GM19239 (cell line): ENCODE results near the gene SFMBT2.

Experiments
- DNase-seq: peaks from one replicate; pipeline ENCODE4 v3.0.0; 2011; ENCODE audit warnings: low spot score; ENCODE audit not compliant: insufficient read length
- FAIRE-seq: peaks from 2 replicates; lab custom pipeline; 2011; peaks lifted over from hg19 to GRCh38; lab: Jason Lieb, UNC

SFMBT2 gene

GRCh38 chr10:7279303-7279702 is 131.5 kb downstream of the SFMBT2 start:
- FAIRE-seq: no peak
- DNase-seq: no peak

- DNase-seq (no peak), FAIRE-seq (no peak)
Measured at GRCh38 chr10:7277867-7278266, 133.0 kb downstream of the SFMBT2 start.

GRCh38 chr10:7277432-7277831 is 133.4 kb downstream of the SFMBT2 start:
- no peak for DNase-seq
- FAIRE-seq: no peak

GRCh38 chr10:7275761-7276440 is 134.9 kb downstream of the SFMBT2 start:
- peak; percentile 40 for FAIRE-seq
- no peak for DNase-seq

GRCh38 chr10:7274293-7274692 is 136.5 kb downstream of the SFMBT2 start:
- no peak for FAIRE-seq
- no peak for DNase-seq

GRCh38 chr10:7272008-7272407 is 138.8 kb downstream of the SFMBT2 start:
- DNase-seq (no peak), FAIRE-seq (no peak)

GRCh38 chr10:7269988-7270387 is 140.8 kb downstream of the SFMBT2 start:
- DNase-seq (no peak), FAIRE-seq (no peak)

- no peak for DNase-seq
- FAIRE-seq: no peak
Measured at GRCh38 chr10:7267142-7267541, 143.7 kb downstream of the SFMBT2 start.

- DNase-seq (no peak), FAIRE-seq (no peak)
Measured at GRCh38 chr10:7265396-7266123, 145.3 kb downstream of the SFMBT2 start.

GRCh38 chr10:7264313-7264756 is 146.5 kb downstream of the SFMBT2 start:
- FAIRE-seq (no peak), DNase-seq (no peak)

- FAIRE-seq (no peak), DNase-seq (no peak)
Measured at GRCh38 chr10:7263616-7264015, 147.2 kb downstream of the SFMBT2 start.

- no peak for FAIRE-seq
- no peak for DNase-seq
Measured at GRCh38 chr10:7261351-7261750, 149.5 kb downstream of the SFMBT2 start.

GRCh38 chr10:7260912-7261311 is 149.9 kb downstream of the SFMBT2 start:
- DNase-seq (no peak), FAIRE-seq (no peak)

GRCh38 chr10:7260412-7260900 is 150.4 kb downstream of the SFMBT2 start:
- DNase-seq (peak; percentile 27), FAIRE-seq (peak; percentile 94)

- FAIRE-seq (peak; percentile 53), DNase-seq (peak; percentile 33)
Measured at GRCh38 chr10:7258948-7259523, 151.8 kb downstream of the SFMBT2 start.

- FAIRE-seq: no peak
- DNase-seq: no peak
Measured at GRCh38 chr10:7255517-7255916, 155.3 kb downstream of the SFMBT2 start.

- FAIRE-seq (peak; percentile 37), DNase-seq (no peak)
Measured at GRCh38 chr10:7251696-7252465, 159.0 kb downstream of the SFMBT2 start.

- DNase-seq (no peak), FAIRE-seq (no peak)
Measured at GRCh38 chr10:7250236-7250635, 160.6 kb downstream of the SFMBT2 start.

GRCh38 chr10:7248585-7249164 is 162.2 kb downstream of the SFMBT2 start:
- DNase-seq (no peak), FAIRE-seq (no peak)

- DNase-seq: no peak
- no peak for FAIRE-seq
Measured at GRCh38 chr10:7248148-7248547, 162.7 kb downstream of the SFMBT2 start.
